HG02852 (cell line): Measurements from ENCODE around the gene SGO2.
A peak's percentile ranks its signal among the peaks of the same experiment; 100 is the strongest.

ENCODE experiments used
- ATAC-seq: cut with Tn5 transposase; IDR thresholded peaks from one replicate; pipeline ENCODE4 v1.9.1; 2021; ENCODE audit warnings: mild to moderate bottlenecking, moderate library complexity; ENCODE audit not compliant: unreplicated experiment

Gene SGO2

GRCh38 chr2:200593905-200594304 is 67.9 kb downstream of the SGO2 start:
- ATAC-seq: no peak

- no peak for ATAC-seq
Observed at GRCh38 chr2:200595913-200596312, 69.9 kb downstream of the SGO2 start.

- no peak for ATAC-seq
Observed at GRCh38 chr2:200596774-200597570, 71.0 kb downstream of the SGO2 start.

- no peak for ATAC-seq
Observed at GRCh38 chr2:200599206-200599605, 73.2 kb downstream of the SGO2 start.

GRCh38 chr2:200600549-200601225 is 74.7 kb downstream of the SGO2 start:
- ATAC-seq: no peak

- no peak for ATAC-seq
Observed at GRCh38 chr2:200602584-200602983, 76.6 kb downstream of the SGO2 start.

- ATAC-seq: no peak
Observed at GRCh38 chr2:200603972-200604371, 78.0 kb downstream of the SGO2 start.

- no peak for ATAC-seq
Observed at GRCh38 chr2:200604571-200605255, 78.7 kb downstream of the SGO2 start.

GRCh38 chr2:200608341-200609027 is 82.5 kb downstream of the SGO2 start:
- ATAC-seq: no peak

- ATAC-seq: no peak
Observed at GRCh38 chr2:200609028-200609614, 83.1 kb downstream of the SGO2 start.

GRCh38 chr2:200610217-200610616 is 84.2 kb downstream of the SGO2 start:
- ATAC-seq: peak; percentile 70

GRCh38 chr2:200613692-200614091 is 87.7 kb downstream of the SGO2 start:
- no peak for ATAC-seq

- ATAC-seq: no peak
Observed at GRCh38 chr2:200614249-200614648, 88.2 kb downstream of the SGO2 start.

GRCh38 chr2:200615247-200615646 is 89.2 kb downstream of the SGO2 start:
- peak; percentile 53 for ATAC-seq

GRCh38 chr2:200616193-200616592 is 90.2 kb downstream of the SGO2 start:
- ATAC-seq: no peak

- no peak for ATAC-seq
Observed at GRCh38 chr2:200616656-200617055, 90.6 kb downstream of the SGO2 start.

- no peak for ATAC-seq
Observed at GRCh38 chr2:200617156-200618053, 91.4 kb downstream of the SGO2 start.

GRCh38 chr2:200618054-200618419 is 92.0 kb downstream of the SGO2 start:
- no peak for ATAC-seq

GRCh38 chr2:200618590-200619021 is 92.6 kb downstream of the SGO2 start:
- ATAC-seq: no peak

- ATAC-seq: no peak
Observed at GRCh38 chr2:200619279-200619678, 93.3 kb downstream of the SGO2 start.
